Liver (tissue), 9 donors: Measurements from ENCODE around the gene MFSD6. TPM values are rescaled to one million over a fixed set of nuclear protein-coding genes. Genes with fewer than 3 reads are reported as not detected.
"Not testable (repeated sequence)": the region's sequence is repeated elsewhere in the genome, so short reads cannot be mapped to it uniquely, and the experiment has no call there.

Experiments
- DNase-seq: peaks from one replicate; pipeline ENCODE4 v3.0.0-alpha.2; 2017; ENCODE audit warnings: low spot score
- H3K27ac ChIP-seq, 2 donors: one replicate each; pipeline ENCODE4 v1.7.0; 2013; ENCODE audit warnings: inconsistent platforms in 2 of 2, low read length in 2 of 2, control low read depth in 1 of 2, low read depth in 1 of 2, mild to moderate bottlenecking in 1 of 2
- H3K27me3 ChIP-seq, 4 donors: one replicate each; pipeline versions ENCODE4 v1.6.1 to v1.7.0; 2013; ENCODE audit warnings: low read length in 3 of 4, inconsistent platforms in 1 of 4, mild to moderate bottlenecking in 1 of 4, moderate library complexity in 1 of 4; ENCODE audit not compliant: control insufficient read depth in 4 of 4, insufficient read depth in 4 of 4
- H3K36me3 ChIP-seq, 4 donors: one replicate each; pipeline versions ENCODE4 v1.6.1 to v1.7.0; 2013; ENCODE audit warnings: low read length in 3 of 4, mild to moderate bottlenecking in 3 of 4, low read depth in 1 of 4, moderate library complexity in 1 of 4; ENCODE audit not compliant: control insufficient read depth in 4 of 4, insufficient read depth in 3 of 4
- H3K4me1 ChIP-seq, 4 donors: one replicate each; pipeline versions ENCODE4 v1.6.1 to v1.7.0; 2013; ENCODE audit warnings: low read length in 3 of 4, mild to moderate bottlenecking in 3 of 4, moderate library complexity in 1 of 4; ENCODE audit not compliant: control insufficient read depth in 4 of 4, insufficient read depth in 4 of 4
- H3K4me3 ChIP-seq, 3 donors: one replicate each; pipeline versions ENCODE4 v1.6.1 to v1.7.0; 2013; ENCODE audit warnings: low read length in 3 of 3, control low read depth in 1 of 3, low read depth in 1 of 3, mild to moderate bottlenecking in 1 of 3
- H3K9ac ChIP-seq, 2 donors: one replicate each; pipeline ENCODE4 v1.7.0; 2013; ENCODE audit warnings: low read length in 2 of 2, mild to moderate bottlenecking in 2 of 2, moderate library complexity in 2 of 2, control low read depth in 1 of 2, low read depth in 1 of 2
- H3K9me3 ChIP-seq, 4 donors: one replicate each; pipeline versions ENCODE4 v1.6.1 to v1.7.0; 2013; ENCODE audit warnings: low read length in 3 of 4; ENCODE audit not compliant: control insufficient read depth in 4 of 4
- EGR1 ChIP-seq, 2 donors: IDR thresholded peaks; 2 replicates each; pipeline ENCODE4 v1.6.1; 2016 to 2018; ENCODE audit warnings: antibody characterized with exemption in 2 of 2, low read depth in 2 of 2
- FOXA1 ChIP-seq: IDR thresholded peaks from 2 replicates; pipeline ENCODE4 v1.6.1; 2016; ENCODE audit warnings: antibody characterized with exemption
- FOXA2 ChIP-seq: IDR thresholded peaks from 2 replicates; pipeline ENCODE4 v1.6.1; 2016; ENCODE audit warnings: antibody characterized with exemption
- GABPA ChIP-seq, 2 donors: IDR thresholded peaks in 1 of 2; conservative IDR thresholded peaks in 1 of 2; 2 replicates each; pipeline ENCODE4 v1.6.1; 2016; ENCODE audit warnings: antibody characterized with exemption in 2 of 2, mild to moderate bottlenecking in 1 of 2, moderate library complexity in 1 of 2
- HNF4A ChIP-seq, 2 donors: conservative IDR thresholded peaks; 2 replicates each; pipeline ENCODE4 v1.6.1; 2016; ENCODE audit warnings: antibody characterized with exemption in 2 of 2, mild to moderate bottlenecking in 2 of 2
- HNF4G ChIP-seq: IDR thresholded peaks from 2 replicates; pipeline ENCODE4 v1.6.1; 2016; ENCODE audit warnings: antibody characterized with exemption
- JUND ChIP-seq, 2 donors: IDR thresholded peaks; 2 replicates each; pipeline ENCODE4 v1.6.1; 2016; ENCODE audit warnings: antibody characterized with exemption in 2 of 2
- NR2F2 ChIP-seq: IDR thresholded peaks from 2 replicates; pipeline ENCODE4 v1.6.1; 2016; ENCODE audit warnings: antibody characterized with exemption
- RAD21 ChIP-seq, 2 donors: IDR thresholded peaks; 2 replicates each; pipeline ENCODE4 v1.6.1; 2016; ENCODE audit warnings: antibody characterized with exemption in 2 of 2, mild to moderate bottlenecking in 2 of 2
- RXRA ChIP-seq, 2 donors: IDR thresholded peaks; 2 replicates each; pipeline ENCODE4 v1.6.1; 2017 to 2018; ENCODE audit warnings: antibody characterized with exemption in 2 of 2, mild to moderate bottlenecking in 1 of 2
- SP1 ChIP-seq: IDR thresholded peaks from 2 replicates; pipeline ENCODE4 v1.6.1; 2018; ENCODE audit warnings: antibody characterized with exemption, mild to moderate bottlenecking
- TAF1 ChIP-seq: conservative IDR thresholded peaks from 2 replicates; pipeline ENCODE4 v1.6.1; 2016; ENCODE audit warnings: antibody characterized with exemption, mild to moderate bottlenecking
- YY1 ChIP-seq: IDR thresholded peaks from 2 replicates; pipeline ENCODE4 v1.6.1; 2016; ENCODE audit warnings: antibody characterized with exemption, mild to moderate bottlenecking
- WGBS: extraction: QIAGEN DNeasy Blood & Tissue Kit; methylation state at CpG from one replicate; pipeline ENCODE4 v1.1.7; 2013; 5-methylcytosine and 5-hydroxymethylcytosine counted together
- polyA plus RNA-seq, 2 donors: library from polyadenylated mRNA; stranded (reverse) in 1 of 2; unstranded in 1 of 2; fragments of 200-250 nt in 1 of 2; fragments of >200 nt in 1 of 2; fragmentation: Nextera tagmentation in 1 of 2; extraction: Ambion mirVana in 1 of 2; gene quantifications; one replicate each; pipeline versions ENCODE4 v1.2.1 to v1.2.3, GENCODE V29; 2013 to 2015
- total RNA-seq, 2 donors: library from RNA; depleted of rRNA; stranded (reverse); fragments of >200 nt; gene quantifications; one replicate each; pipeline ENCODE4 v1.2.3, GENCODE V29; 2014
- TF ChIP-seq, protein P1 (sequence below): IDR thresholded peaks from 2 replicates; pipeline ENCODE4 v1.6.1; 2016; ENCODE audit warnings: antibody characterized with exemption
- TF ChIP-seq, protein P2 (sequence below): fragments of 150-350 bp; IDR thresholded peaks from 2 replicates; pipeline ENCODE4 v1.5.1; 2017; ENCODE audit warnings: improper control_type of control experiment, low read depth, low read length; ENCODE audit not compliant: missing input control
- TF ChIP-seq, protein P3 (sequence below): IDR thresholded peaks from 2 replicates; pipeline ENCODE4 v1.6.1; 2016; ENCODE audit warnings: antibody characterized with exemption
- TF ChIP-seq, protein P4 (sequence below): IDR thresholded peaks from 2 replicates; pipeline ENCODE4 v1.6.1; 2016; ENCODE audit warnings: antibody characterized with exemption, mild to moderate bottlenecking
- TF ChIP-seq, protein P5 (sequence below): IDR thresholded peaks from 2 replicates; pipeline ENCODE4 v1.6.1; 2016; ENCODE audit warnings: antibody characterized with exemption
- donor health status: healthy.
- donor health status: healthy.
- donor health status: healthy.
- donor health status: healthy.
- donor health status: healthy.

MFSD6 gene
- total and polyA plus RNA-seq, 4 donors = 0.83 to 9.5 (median 2.4) TPM

DNA sequence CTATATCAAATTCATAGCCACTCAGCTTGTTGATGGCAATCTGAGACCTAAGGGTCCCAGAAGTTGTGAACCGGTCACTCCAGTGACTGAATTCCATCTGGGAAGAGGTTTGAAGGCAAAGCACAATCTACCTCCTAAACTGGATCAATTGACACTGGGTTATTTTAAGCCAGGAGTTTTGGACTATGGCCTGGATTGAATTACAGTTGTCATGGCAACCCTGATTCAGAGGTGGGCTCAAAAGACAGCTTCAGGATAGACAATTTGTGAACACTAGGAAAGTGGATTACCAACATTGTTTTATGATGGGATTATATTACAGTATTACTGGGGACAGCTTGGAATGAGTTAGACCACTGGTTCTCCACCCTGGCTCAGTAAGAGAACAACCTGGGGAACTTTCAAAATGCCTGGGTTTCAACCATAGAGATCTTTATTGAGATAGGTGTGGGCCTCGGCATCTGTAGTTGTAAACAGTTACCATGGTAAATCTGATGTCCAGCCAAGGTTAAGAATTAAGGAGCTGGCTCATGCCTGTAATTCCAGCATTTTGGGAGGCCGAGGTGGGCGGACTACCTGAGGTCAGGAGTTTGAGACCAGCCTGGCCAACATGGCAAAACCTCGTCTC, 58.8 kb downstream of the MFSD6 start:
- Histone ChIP-seq H3K4me1 (no peaks in the 10 kb centered on the region), H3K27me3 (no peaks in the 10 kb centered on the region), H3K36me3 (no peaks in the 10 kb centered on the region), H3K4me3 (no peak overlapping the region), H3K9ac (no peak overlapping the region), H3K27ac (no peak overlapping the region), H3K9me3 (no peaks in the 10 kb centered on the region)
- 82% methylated on average over 5 of the region's 5 CpGs for WGBS
- DNase-seq = no peak
- TF ChIP-seq FOXA2 = no peak
- TF ChIP-seq TAF1 = no peak
- TF ChIP-seq, protein P1, sequence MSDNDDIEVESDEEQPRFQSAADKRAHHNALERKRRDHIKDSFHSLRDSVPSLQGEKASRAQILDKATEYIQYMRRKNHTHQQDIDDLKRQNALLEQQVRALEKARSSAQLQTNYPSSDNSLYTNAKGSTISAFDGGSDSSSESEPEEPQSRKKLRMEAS = no peak

DNA sequence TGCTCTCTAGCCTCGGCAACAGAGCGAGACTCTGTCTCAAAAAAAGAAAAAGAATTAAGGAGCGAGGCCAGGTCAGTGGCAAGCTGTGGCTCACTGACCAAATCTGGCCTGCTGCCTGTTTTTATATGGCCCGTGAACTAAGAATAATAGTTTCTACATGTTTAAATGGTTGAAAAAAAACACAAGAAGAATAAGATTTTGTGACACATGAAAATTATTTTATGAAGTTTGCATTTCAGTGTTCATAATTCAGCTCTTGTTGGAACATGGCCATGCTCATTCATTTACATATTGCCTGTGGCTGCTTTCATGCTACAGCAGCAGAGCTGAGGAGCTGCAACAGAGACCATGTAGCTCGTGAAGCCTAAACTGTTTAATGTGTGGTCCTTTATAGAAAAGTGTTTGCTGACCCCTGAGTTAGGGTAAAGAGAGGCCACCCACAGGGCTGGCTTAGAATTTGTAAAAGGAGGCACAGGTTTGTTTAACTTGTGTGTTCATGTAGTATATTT, 59.5 kb downstream of the MFSD6 start:
- 73% methylated on average over 5 of the region's 5 CpGs for WGBS
- no peaks in the 10 kb centered on the region for H3K4me1 ChIP-seq
- no peak overlapping the region for H3K9ac ChIP-seq
- no peak overlapping the region for H3K27ac ChIP-seq
- DNase-seq = no peak
- H3K9me3 ChIP-seq = no peaks in the 10 kb centered on the region
- no peak overlapping the region for H3K4me3 ChIP-seq
- H3K27me3 ChIP-seq = no peaks in the 10 kb centered on the region
- TF ChIP-seq, protein P1 = no peak
- TF ChIP-seq, protein P2, sequence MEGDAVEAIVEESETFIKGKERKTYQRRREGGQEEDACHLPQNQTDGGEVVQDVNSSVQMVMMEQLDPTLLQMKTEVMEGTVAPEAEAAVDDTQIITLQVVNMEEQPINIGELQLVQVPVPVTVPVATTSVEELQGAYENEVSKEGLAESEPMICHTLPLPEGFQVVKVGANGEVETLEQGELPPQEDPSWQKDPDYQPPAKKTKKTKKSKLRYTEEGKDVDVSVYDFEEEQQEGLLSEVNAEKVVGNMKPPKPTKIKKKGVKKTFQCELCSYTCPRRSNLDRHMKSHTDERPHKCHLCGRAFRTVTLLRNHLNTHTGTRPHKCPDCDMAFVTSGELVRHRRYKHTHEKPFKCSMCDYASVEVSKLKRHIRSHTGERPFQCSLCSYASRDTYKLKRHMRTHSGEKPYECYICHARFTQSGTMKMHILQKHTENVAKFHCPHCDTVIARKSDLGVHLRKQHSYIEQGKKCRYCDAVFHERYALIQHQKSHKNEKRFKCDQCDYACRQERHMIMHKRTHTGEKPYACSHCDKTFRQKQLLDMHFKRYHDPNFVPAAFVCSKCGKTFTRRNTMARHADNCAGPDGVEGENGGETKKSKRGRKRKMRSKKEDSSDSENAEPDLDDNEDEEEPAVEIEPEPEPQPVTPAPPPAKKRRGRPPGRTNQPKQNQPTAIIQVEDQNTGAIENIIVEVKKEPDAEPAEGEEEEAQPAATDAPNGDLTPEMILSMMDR = no peak
- TF ChIP-seq NR2F2 (no peak), GABPA (IDR thresholded peaks at IDR 0.05 in 1 of 2, conservative IDR thresholded peaks at IDR 0.05 in 1 of 2) (no peak), HNF4G (no peak), FOXA1 (no peak), TAF1 (no peak), SP1 (no peak), EGR1 (IDR thresholded peaks at IDR 0.05; ENCODE audit: low read depth in 2 of 2) (no peak), JUND (IDR thresholded peaks at IDR 0.05) (no peak), YY1 (no peak), RXRA (IDR thresholded peaks at IDR 0.05) (no peak), FOXA2 (no peak), HNF4A (conservative IDR thresholded peaks at IDR 0.05) (no peak), RAD21 (IDR thresholded peaks at IDR 0.05) (no peak)
- TF ChIP-seq, protein P3, sequence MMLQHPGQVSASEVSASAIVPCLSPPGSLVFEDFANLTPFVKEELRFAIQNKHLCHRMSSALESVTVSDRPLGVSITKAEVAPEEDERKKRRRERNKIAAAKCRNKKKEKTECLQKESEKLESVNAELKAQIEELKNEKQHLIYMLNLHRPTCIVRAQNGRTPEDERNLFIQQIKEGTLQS = no peak
- TF ChIP-seq, protein P4, sequence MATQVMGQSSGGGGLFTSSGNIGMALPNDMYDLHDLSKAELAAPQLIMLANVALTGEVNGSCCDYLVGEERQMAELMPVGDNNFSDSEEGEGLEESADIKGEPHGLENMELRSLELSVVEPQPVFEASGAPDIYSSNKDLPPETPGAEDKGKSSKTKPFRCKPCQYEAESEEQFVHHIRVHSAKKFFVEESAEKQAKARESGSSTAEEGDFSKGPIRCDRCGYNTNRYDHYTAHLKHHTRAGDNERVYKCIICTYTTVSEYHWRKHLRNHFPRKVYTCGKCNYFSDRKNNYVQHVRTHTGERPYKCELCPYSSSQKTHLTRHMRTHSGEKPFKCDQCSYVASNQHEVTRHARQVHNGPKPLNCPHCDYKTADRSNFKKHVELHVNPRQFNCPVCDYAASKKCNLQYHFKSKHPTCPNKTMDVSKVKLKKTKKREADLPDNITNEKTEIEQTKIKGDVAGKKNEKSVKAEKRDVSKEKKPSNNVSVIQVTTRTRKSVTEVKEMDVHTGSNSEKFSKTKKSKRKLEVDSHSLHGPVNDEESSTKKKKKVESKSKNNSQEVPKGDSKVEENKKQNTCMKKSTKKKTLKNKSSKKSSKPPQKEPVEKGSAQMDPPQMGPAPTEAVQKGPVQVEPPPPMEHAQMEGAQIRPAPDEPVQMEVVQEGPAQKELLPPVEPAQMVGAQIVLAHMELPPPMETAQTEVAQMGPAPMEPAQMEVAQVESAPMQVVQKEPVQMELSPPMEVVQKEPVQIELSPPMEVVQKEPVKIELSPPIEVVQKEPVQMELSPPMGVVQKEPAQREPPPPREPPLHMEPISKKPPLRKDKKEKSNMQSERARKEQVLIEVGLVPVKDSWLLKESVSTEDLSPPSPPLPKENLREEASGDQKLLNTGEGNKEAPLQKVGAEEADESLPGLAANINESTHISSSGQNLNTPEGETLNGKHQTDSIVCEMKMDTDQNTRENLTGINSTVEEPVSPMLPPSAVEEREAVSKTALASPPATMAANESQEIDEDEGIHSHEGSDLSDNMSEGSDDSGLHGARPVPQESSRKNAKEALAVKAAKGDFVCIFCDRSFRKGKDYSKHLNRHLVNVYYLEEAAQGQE = no peak
- TF ChIP-seq, protein P5, sequence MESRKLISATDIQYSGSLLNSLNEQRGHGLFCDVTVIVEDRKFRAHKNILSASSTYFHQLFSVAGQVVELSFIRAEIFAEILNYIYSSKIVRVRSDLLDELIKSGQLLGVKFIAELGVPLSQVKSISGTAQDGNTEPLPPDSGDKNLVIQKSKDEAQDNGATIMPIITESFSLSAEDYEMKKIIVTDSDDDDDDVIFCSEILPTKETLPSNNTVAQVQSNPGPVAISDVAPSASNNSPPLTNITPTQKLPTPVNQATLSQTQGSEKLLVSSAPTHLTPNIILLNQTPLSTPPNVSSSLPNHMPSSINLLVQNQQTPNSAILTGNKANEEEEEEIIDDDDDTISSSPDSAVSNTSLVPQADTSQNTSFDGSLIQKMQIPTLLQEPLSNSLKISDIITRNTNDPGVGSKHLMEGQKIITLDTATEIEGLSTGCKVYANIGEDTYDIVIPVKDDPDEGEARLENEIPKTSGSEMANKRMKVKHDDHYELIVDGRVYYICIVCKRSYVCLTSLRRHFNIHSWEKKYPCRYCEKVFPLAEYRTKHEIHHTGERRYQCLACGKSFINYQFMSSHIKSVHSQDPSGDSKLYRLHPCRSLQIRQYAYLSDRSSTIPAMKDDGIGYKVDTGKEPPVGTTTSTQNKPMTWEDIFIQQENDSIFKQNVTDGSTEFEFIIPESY = no peak
- H3K36me3 ChIP-seq = no peaks in the 10 kb centered on the region

DNA sequence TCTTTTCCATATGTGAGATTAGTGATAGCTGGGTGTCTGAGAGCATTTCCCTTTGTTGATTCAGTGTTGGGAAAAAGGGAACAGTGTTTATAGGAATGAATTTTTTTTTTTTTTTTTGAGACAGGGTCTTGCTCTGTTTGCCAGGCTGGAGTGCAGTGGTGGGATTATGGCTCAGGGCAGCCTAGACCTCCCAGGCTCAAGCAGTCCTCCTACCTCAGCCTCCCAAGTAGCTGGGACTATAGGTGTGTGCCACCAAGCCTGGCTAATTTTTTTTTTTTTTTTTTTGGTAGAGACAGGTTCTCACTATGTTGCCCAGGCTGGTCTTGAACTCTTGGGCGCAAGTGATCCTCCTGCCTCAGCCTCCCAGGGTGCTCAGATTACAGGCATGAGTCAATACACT, 60.2 kb downstream of the MFSD6 start:
- not testable (repeated sequence) for H3K9me3 ChIP-seq, H3K36me3 ChIP-seq, H3K27me3 ChIP-seq, H3K4me3 ChIP-seq, DNase-seq, H3K9ac ChIP-seq, H3K27ac ChIP-seq, H3K4me1 ChIP-seq
- WGBS = 100% methylated on average over 1 of the region's 1 CpG
